ENCODE results near the gene SND1. TPM values are rescaled to one million over a fixed set of nuclear protein-coding genes. Genes with fewer than 3 reads are reported as not detected.

Gene SND1
- total and polyA plus RNA-seq, 2 donors (not counting 1 experiment from before 2014, with no cell fraction given), result 44.4 to 165 TPM

DNA sequence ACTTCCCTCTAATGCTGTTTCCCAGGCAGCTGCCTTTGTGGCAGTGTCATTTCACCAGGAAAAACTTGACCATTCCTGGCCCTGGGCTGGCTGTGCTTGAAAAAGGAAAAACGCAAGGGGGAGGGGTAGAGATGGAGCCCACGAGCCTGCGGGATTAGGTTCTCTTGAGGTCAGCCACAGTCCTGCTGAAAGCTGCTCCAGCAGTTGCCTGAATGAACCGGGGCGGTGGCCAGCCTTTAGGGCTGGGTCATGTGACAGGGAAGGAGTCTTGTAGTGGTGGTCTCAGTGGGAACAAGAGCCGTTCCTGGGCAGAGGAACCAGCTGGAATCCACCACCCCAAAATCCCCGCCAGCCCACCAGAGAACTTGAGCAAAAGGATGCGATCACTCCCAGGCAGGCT lies 430.4 kb downstream of the SND1 start:
- H3K79me2 ChIP-seq (ENCODE audit: control insufficient read depth, insufficient read depth, low read length), result no peaks in the 10 kb centered on the region
- no peaks in the 10 kb centered on the region for H3K4me1 Mint-ChIP-seq
- DNase-seq (no peak), ATAC-seq (ENCODE audit: low read depth) (no peak)
- H2AFZ ChIP-seq (ENCODE audit: insufficient read depth, low read depth, low read length, poor library complexity, severe bottlenecking), result no peak overlapping the region
- 100% methylated on average over 5 of the region's 8 CpGs for WGBS (ENCODE audit: insufficient coverage)
- H3K27ac ChIP-seq (ENCODE audit: low read length in 2 of 2), result no peak overlapping the region
- no peak overlapping the region for H3K4me3 Mint-ChIP-seq
- H3K9me3 Mint-ChIP-seq (ENCODE audit: insufficient read depth), result no peaks in the 10 kb centered on the region
- H3K4me1 ChIP-seq (ENCODE audit: control insufficient read depth in 2 of 2, insufficient read depth in 2 of 2, low read length in 2 of 2), result no peaks in the 10 kb centered on the region
- H3K27ac Mint-ChIP-seq, result no peak overlapping the region
- intact Hi-C loops (cut with micrococcal nuclease), result no loop called here
- POLR2A ChIA-PET, result interaction anchor here (0.6 kb wide), 1 partner anchor 617 kb away, joined by 3 read pairs; no protein-coding TSS in a partner anchor
- no peaks in the 10 kb centered on the region for H3K27me3 Mint-ChIP-seq
- H3K27me3 ChIP-seq (replicated peaks in 1 of 4; ENCODE audit: control extremely low read depth in 1 of 4, control insufficient read depth in 3 of 4, insufficient read depth in 4 of 4, low read length in 3 of 4), result no peaks in the 10 kb centered on the region
- H3K36me3 ChIP-seq (replicated peaks in 1 of 2; ENCODE audit: control extremely low read depth in 1 of 2, control insufficient read depth in 1 of 2, extremely low read depth in 1 of 2, insufficient read depth in 2 of 2, low read length in 1 of 2), result peaks cover 8 to 71% of the 10 kb centered on the region in 2 experiments
- no peaks in the 10 kb centered on the region for H4K20me1 ChIP-seq (ENCODE audit: control insufficient read depth, insufficient read depth, low read length, poor library complexity, severe bottlenecking)
- no peak overlapping the region for H3K9ac ChIP-seq (ENCODE audit: low read length)
- TF ChIP-seq EZH2 (IDR thresholded peaks at IDR 0.05; ENCODE audit: borderline replicate concordance, insufficient read depth, low read depth, low read length, poor library complexity, severe bottlenecking), result no peak
- TF ChIP-seq, protein P1, sequence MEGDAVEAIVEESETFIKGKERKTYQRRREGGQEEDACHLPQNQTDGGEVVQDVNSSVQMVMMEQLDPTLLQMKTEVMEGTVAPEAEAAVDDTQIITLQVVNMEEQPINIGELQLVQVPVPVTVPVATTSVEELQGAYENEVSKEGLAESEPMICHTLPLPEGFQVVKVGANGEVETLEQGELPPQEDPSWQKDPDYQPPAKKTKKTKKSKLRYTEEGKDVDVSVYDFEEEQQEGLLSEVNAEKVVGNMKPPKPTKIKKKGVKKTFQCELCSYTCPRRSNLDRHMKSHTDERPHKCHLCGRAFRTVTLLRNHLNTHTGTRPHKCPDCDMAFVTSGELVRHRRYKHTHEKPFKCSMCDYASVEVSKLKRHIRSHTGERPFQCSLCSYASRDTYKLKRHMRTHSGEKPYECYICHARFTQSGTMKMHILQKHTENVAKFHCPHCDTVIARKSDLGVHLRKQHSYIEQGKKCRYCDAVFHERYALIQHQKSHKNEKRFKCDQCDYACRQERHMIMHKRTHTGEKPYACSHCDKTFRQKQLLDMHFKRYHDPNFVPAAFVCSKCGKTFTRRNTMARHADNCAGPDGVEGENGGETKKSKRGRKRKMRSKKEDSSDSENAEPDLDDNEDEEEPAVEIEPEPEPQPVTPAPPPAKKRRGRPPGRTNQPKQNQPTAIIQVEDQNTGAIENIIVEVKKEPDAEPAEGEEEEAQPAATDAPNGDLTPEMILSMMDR (IDR thresholded peaks at IDR 0.05), result no peak
- no peak overlapping the region for H3K4me3 ChIP-seq (ENCODE audit: control extremely low read depth in 1 of 5, extremely low read depth in 1 of 5, insufficient read depth in 1 of 5, low read depth in 2 of 5, low read length in 4 of 5)
- CTCF ChIA-PET, result interaction anchor here (1.2 kb wide), 1 partner anchor 127 kb away, joined by 3 read pairs; no protein-coding TSS in a partner anchor
- H3K9me3 ChIP-seq (ENCODE audit: control extremely low read depth in 1 of 3, control insufficient read depth in 2 of 3, insufficient read depth in 1 of 3, low read length in 2 of 3), result no peaks in the 10 kb centered on the region
- no peak overlapping the region for H3K4me2 ChIP-seq (replicated peaks; ENCODE audit: low read depth, low read length, poor library complexity, severe bottlenecking)

DNA sequence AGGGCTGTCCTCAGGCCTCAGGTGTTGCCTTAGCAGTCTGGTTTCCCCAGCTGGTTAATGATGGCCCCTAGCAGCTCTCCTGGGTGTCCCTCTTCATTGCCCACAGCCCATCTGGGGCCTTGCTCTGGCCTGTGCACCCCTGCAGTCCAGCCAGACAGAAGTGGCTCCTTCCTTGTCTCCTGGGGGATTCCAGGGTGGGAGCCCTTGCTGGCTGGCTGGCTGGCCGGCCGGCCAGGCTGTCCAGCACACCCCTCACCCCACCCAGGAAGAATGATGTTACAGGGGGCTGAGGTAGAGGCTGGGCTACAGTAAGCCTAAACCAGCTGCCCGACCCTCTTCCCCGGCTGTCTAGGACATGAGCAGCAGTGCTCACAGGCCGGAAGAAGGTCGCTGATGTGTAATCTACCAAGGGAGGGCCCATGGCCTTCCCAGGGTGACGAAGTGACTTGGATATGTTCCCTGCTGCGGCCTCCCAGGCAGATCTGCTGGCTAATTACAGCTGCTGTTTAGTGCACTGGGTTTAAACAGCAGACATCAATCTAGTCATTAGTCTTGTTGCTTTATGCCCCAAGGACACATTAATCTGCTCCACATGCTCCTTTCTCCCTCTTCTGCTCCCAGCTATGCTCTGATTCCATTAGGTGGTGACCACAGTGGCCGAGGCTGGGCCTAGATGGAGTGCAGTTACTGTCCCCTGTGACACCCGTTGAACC lies 433.1 kb downstream of the SND1 start:
- no peak overlapping the region for H3K4me3 ChIP-seq (ENCODE audit: control extremely low read depth in 1 of 5, extremely low read depth in 1 of 5, insufficient read depth in 1 of 5, low read depth in 2 of 5, low read length in 4 of 5)
- H3K27ac ChIP-seq (ENCODE audit: low read length in 2 of 2), result no peak overlapping the region
- DNase-seq, result no peak
- Mint-ChIP-seq H3K4me3 (no peak overlapping the region), H3K27ac (no peak overlapping the region), H3K4me1 (no peaks in the 10 kb centered on the region), H3K27me3 (no peaks in the 10 kb centered on the region), H3K9me3 (ENCODE audit: insufficient read depth) (no peaks in the 10 kb centered on the region)
- intact Hi-C loops (cut with micrococcal nuclease), result no loop called here
- 95% methylated on average over 8 of the region's 10 CpGs for WGBS (ENCODE audit: insufficient coverage)
- no peaks in the 10 kb centered on the region for H4K20me1 ChIP-seq (ENCODE audit: control insufficient read depth, insufficient read depth, low read length, poor library complexity, severe bottlenecking)
- no peak overlapping the region for H3K9ac ChIP-seq (ENCODE audit: low read length)
- ChIA-PET CTCF (interaction anchor here (2.3 kb wide), 1 partner anchor 50 kb away, joined by 10 read pairs; no protein-coding TSS in a partner anchor), POLR2A (no interaction called here)
- ATAC-seq (ENCODE audit: low read depth), result no peak
- peaks cover 8 to 62% of the 10 kb centered on the region in 2 experiments for H3K36me3 ChIP-seq (replicated peaks in 1 of 2; ENCODE audit: control extremely low read depth in 1 of 2, control insufficient read depth in 1 of 2, extremely low read depth in 1 of 2, insufficient read depth in 2 of 2, low read length in 1 of 2)
- TF ChIP-seq EZH2 (IDR thresholded peaks at IDR 0.05; ENCODE audit: borderline replicate concordance, insufficient read depth, low read depth, low read length, poor library complexity, severe bottlenecking), result no peak
- no peaks in the 10 kb centered on the region for H3K79me2 ChIP-seq (ENCODE audit: control insufficient read depth, insufficient read depth, low read length)
- H3K4me2 ChIP-seq (replicated peaks; ENCODE audit: low read depth, low read length, poor library complexity, severe bottlenecking), result no peak overlapping the region
- H2AFZ ChIP-seq (ENCODE audit: insufficient read depth, low read depth, low read length, poor library complexity, severe bottlenecking), result no peak overlapping the region
- H3K27me3 ChIP-seq (replicated peaks in 1 of 4; ENCODE audit: control extremely low read depth in 1 of 4, control insufficient read depth in 3 of 4, insufficient read depth in 4 of 4, low read length in 3 of 4), result no peaks in the 10 kb centered on the region
- H3K4me1 ChIP-seq (ENCODE audit: control insufficient read depth in 2 of 2, insufficient read depth in 2 of 2, low read length in 2 of 2), result no peaks in the 10 kb centered on the region
- H3K9me3 ChIP-seq (ENCODE audit: control extremely low read depth in 1 of 3, control insufficient read depth in 2 of 3, insufficient read depth in 1 of 3, low read length in 2 of 3), result no peaks in the 10 kb centered on the region

All from B cell (primary cell).